MM.1S (cell line): ENCODE data around the gene HDAC9.

ENCODE experiments used
- DNase-seq: peaks from one replicate; pipeline ENCODE4 v3.0.0-alpha.2; 2015
- H2AFZ ChIP-seq: fragments of 300-600 bp; sonication (generic); 2 replicates; pipeline ENCODE4 v1.6.0; 2016; ENCODE audit warnings: antibody characterized with exemption, low read length
- H3F3A ChIP-seq: fragments of 300-600 bp; sonication (generic); 2 replicates; pipeline ENCODE4 v1.6.1; 2016; ENCODE audit warnings: mild to moderate bottlenecking, antibody characterized with exemption, low read length, moderate library complexity, mixed read lengths; ENCODE audit not compliant: insufficient read depth
- H3K27ac ChIP-seq: fragments of 300-600 bp; sonication (generic); 2 replicates; pipeline ENCODE4 v1.5.1; 2016; ENCODE audit warnings: mild to moderate bottlenecking, low read length
- H3K27me3 ChIP-seq: fragments of 300-600 bp; sonication (generic); replicated peaks from 2 replicates; pipeline ENCODE4 v1.6.0; 2016; ENCODE audit warnings: low read length; ENCODE audit not compliant: insufficient read depth
- H3K36me3 ChIP-seq: fragments of 300-600 bp; sonication (generic); replicated peaks from 2 replicates; pipeline ENCODE4 v1.6.1; 2016; ENCODE audit warnings: mild to moderate bottlenecking, low read length, mixed read lengths; ENCODE audit not compliant: insufficient read depth
- H3K4me1 ChIP-seq: fragments of 300-600 bp; sonication (generic); 2 replicates; pipeline ENCODE4 v1.6.1; 2016; ENCODE audit warnings: low read length, mixed read lengths
- H3K4me2 ChIP-seq: fragments of 300-600 bp; sonication (generic); 2 replicates; pipeline ENCODE4 v1.6.0; 2016; ENCODE audit warnings: low read depth, low read length
- H3K4me3 ChIP-seq: fragments of 300-600 bp; sonication (generic); 2 replicates; pipeline ENCODE4 v1.5.1; 2016; ENCODE audit warnings: low read length, mixed read lengths
- H3K79me2 ChIP-seq: fragments of 300-600 bp; sonication (generic); 2 replicates; pipeline ENCODE4 v1.6.1; 2016; ENCODE audit warnings: mixed run types, low read length, mixed read lengths
- H3K9ac ChIP-seq: fragments of 300-600 bp; sonication (generic); 2 replicates; pipeline ENCODE4 v1.6.1; 2016; ENCODE audit warnings: low read length, mixed read lengths
- H3K9me2 ChIP-seq: fragments of 300-600 bp; sonication (generic); replicated peaks from 2 replicates; pipeline ENCODE4 v1.6.1; 2016; ENCODE audit warnings: mild to moderate bottlenecking, low read length, mixed read lengths; ENCODE audit not compliant: insufficient read depth
- H3K9me3 ChIP-seq: fragments of 300-600 bp; sonication (generic); replicated peaks from 2 replicates; pipeline ENCODE4 v1.6.1; 2016; ENCODE audit warnings: mild to moderate bottlenecking, low read length, mixed read lengths; ENCODE audit not compliant: insufficient read depth
- H4K20me1 ChIP-seq: fragments of 300-600 bp; sonication (generic); 2 replicates; pipeline ENCODE4 v1.6.1; 2016; ENCODE audit warnings: mild to moderate bottlenecking, low read length, moderate library complexity, mixed read lengths; ENCODE audit not compliant: insufficient read depth
- EZH2 ChIP-seq: fragments of 300-600 bp; sonication (generic); optimal IDR thresholded peaks from 2 replicates; pipeline ENCODE3; 2017; ENCODE audit warnings: low read depth, mild to moderate bottlenecking, antibody characterized with exemption, low read length, mixed read lengths
- EZH2phosphoT487 ChIP-seq: fragments of 300-600 bp; sonication (generic); IDR thresholded peaks from 2 replicates; pipeline ENCODE4 v1.6.1; 2018; ENCODE audit warnings: antibody characterized with exemption, low read length
- TF ChIP-seq, protein P1 (sequence below): fragments of 300-600 bp; sonication (generic); IDR thresholded peaks from 2 replicates; pipeline ENCODE4 v1.5.1; 2016; ENCODE audit warnings: antibody characterized with exemption, low read length, mixed read lengths

Gene HDAC9

DNA sequence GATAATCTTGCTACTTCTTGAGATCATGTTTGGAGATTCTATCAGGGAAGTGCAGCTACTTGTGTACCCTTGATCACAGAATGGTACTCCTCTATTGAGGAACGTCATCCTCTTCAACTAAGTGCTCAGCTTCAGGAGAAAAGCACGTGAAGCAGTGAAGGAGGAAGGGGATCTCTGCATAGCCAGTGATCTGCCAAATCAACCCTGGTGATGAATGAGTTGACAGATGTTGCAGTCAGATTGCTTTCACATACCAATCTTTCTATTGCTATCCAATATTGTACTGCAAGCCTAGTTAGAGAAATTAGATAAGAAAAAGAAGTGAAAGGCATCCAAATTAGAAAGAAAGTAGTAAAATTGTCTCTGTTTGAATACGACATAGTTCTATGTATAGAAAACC lies 312.5 kb downstream of the HDAC9 start:
- H3F3A ChIP-seq: no peaks in the 10 kb centered on the region
- H3K4me2 ChIP-seq: no peak overlapping the region
- no peak overlapping the region for H2AFZ ChIP-seq
- no peaks in the 10 kb centered on the region for H3K4me1 ChIP-seq
- no peaks in the 10 kb centered on the region for H3K9me3 ChIP-seq
- H3K79me2 ChIP-seq: no peaks in the 10 kb centered on the region
- H3K27me3 ChIP-seq: no peaks in the 10 kb centered on the region
- no peaks in the 10 kb centered on the region for H3K36me3 ChIP-seq
- no peak overlapping the region for H3K27ac ChIP-seq
- H3K9ac ChIP-seq: no peak overlapping the region
- DNase-seq: no peak
- no peak for TF ChIP-seq EZH2phosphoT487
- TF ChIP-seq, protein P1, sequence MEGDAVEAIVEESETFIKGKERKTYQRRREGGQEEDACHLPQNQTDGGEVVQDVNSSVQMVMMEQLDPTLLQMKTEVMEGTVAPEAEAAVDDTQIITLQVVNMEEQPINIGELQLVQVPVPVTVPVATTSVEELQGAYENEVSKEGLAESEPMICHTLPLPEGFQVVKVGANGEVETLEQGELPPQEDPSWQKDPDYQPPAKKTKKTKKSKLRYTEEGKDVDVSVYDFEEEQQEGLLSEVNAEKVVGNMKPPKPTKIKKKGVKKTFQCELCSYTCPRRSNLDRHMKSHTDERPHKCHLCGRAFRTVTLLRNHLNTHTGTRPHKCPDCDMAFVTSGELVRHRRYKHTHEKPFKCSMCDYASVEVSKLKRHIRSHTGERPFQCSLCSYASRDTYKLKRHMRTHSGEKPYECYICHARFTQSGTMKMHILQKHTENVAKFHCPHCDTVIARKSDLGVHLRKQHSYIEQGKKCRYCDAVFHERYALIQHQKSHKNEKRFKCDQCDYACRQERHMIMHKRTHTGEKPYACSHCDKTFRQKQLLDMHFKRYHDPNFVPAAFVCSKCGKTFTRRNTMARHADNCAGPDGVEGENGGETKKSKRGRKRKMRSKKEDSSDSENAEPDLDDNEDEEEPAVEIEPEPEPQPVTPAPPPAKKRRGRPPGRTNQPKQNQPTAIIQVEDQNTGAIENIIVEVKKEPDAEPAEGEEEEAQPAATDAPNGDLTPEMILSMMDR: no peak
- TF ChIP-seq EZH2: no peak
- no peak overlapping the region for H3K4me3 ChIP-seq
- H4K20me1 ChIP-seq: no peaks in the 10 kb centered on the region
- no peaks in the 10 kb centered on the region for H3K9me2 ChIP-seq

DNA sequence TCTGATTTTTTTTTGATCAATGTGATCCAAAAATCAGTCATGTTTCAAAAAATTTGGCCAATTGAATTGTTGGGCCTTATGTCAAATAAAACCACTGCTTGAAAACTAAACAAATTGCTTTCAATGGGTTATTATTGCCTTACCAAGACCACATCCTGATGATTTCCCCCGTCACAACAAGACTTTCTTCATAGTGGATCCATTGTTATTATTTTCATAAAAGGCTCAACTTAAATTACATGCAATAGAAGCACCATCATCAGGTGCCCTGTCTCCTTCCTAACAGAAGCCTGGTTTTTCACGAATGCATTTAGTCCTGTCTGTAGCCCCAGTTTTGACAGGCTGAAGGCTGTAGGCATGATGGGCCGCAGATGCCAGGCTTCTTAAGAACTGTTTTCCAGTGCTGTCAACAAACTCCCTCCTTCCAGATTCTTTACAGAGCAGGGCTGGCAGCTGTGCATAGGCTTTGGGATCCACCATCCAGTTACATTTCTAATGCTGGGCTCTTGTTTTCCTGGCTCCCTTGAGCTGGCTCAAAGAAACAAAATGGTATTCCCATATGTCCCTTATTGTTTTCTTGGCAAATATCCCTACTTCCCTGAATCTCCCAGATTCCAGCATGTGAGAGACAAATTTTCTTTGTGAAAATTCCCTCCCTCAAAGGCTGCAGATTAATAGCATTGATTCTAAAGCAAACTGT lies 319.9 kb downstream of the HDAC9 start:
- no peaks in the 10 kb centered on the region for H3K27me3 ChIP-seq
- no peak overlapping the region for H3K27ac ChIP-seq
- H3K4me3 ChIP-seq: no peak overlapping the region
- no peak for DNase-seq
- H2AFZ ChIP-seq: no peak overlapping the region
- H3K4me1 ChIP-seq: no peaks in the 10 kb centered on the region
- H3K4me2 ChIP-seq: no peak overlapping the region
- H3K9me3 ChIP-seq: no peaks in the 10 kb centered on the region
- H3K9me2 ChIP-seq: no peaks in the 10 kb centered on the region
- H3K79me2 ChIP-seq: no peaks in the 10 kb centered on the region
- H4K20me1 ChIP-seq: no peaks in the 10 kb centered on the region
- H3K9ac ChIP-seq: no peak overlapping the region
- TF ChIP-seq EZH2 (no peak), EZH2phosphoT487 (no peak)
- TF ChIP-seq, protein P1: no peak
- no peaks in the 10 kb centered on the region for H3K36me3 ChIP-seq
- H3F3A ChIP-seq: no peaks in the 10 kb centered on the region

DNA sequence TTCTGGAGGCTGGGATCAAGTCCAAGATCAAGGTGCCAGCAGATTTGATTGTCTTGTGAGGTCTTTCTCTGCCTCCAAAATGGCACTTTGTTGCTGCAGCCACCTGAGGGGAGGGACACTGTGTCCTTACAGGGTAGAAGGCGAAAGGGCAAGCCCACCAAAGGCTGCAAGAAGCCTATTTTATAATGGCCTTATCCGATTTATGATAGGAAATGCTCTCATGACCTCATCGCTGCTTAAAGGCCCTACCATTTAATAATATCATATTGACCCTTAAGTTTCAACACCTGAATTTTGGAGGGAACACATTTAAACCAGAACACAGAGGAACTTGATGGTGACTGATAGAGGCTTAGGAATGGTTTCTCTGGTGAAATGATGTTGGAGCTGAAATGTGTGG lies 325.4 kb downstream of the HDAC9 start:
- H2AFZ ChIP-seq: no peak overlapping the region

More for the DNA sequence above, 325.4 kb downstream of the HDAC9 start:
- no peaks in the 10 kb centered on the region for H3K36me3 ChIP-seq
- no peaks in the 10 kb centered on the region for H3F3A ChIP-seq
- H3K9ac ChIP-seq: no peak overlapping the region
- H3K9me3 ChIP-seq: no peaks in the 10 kb centered on the region
- no peak overlapping the region for H3K27ac ChIP-seq
- no peaks in the 10 kb centered on the region for H3K9me2 ChIP-seq
- no peak overlapping the region for H3K4me3 ChIP-seq
- TF ChIP-seq, protein P1: no peak
- TF ChIP-seq EZH2phosphoT487 (no peak), EZH2 (no peak)
- no peaks in the 10 kb centered on the region for H3K4me1 ChIP-seq
- no peaks in the 10 kb centered on the region for H4K20me1 ChIP-seq
- no peaks in the 10 kb centered on the region for H3K79me2 ChIP-seq
- DNase-seq: no peak
- no peak overlapping the region for H3K4me2 ChIP-seq
- no peaks in the 10 kb centered on the region for H3K27me3 ChIP-seq
